HG03457 (cell line): ENCODE results near the gene TLCD2.
"Not testable (repeated sequence)": the region's sequence is repeated elsewhere in the genome, so short reads cannot be mapped to it uniquely, and the experiment has no call there.

ENCODE experiments used
- ATAC-seq: cut with Tn5 transposase; IDR thresholded peaks from one replicate; pipeline ENCODE4 v1.9.1; 2021; ENCODE audit warnings: moderate number of reproducible peaks; ENCODE audit not compliant: unreplicated experiment

TLCD2 gene

DNA sequence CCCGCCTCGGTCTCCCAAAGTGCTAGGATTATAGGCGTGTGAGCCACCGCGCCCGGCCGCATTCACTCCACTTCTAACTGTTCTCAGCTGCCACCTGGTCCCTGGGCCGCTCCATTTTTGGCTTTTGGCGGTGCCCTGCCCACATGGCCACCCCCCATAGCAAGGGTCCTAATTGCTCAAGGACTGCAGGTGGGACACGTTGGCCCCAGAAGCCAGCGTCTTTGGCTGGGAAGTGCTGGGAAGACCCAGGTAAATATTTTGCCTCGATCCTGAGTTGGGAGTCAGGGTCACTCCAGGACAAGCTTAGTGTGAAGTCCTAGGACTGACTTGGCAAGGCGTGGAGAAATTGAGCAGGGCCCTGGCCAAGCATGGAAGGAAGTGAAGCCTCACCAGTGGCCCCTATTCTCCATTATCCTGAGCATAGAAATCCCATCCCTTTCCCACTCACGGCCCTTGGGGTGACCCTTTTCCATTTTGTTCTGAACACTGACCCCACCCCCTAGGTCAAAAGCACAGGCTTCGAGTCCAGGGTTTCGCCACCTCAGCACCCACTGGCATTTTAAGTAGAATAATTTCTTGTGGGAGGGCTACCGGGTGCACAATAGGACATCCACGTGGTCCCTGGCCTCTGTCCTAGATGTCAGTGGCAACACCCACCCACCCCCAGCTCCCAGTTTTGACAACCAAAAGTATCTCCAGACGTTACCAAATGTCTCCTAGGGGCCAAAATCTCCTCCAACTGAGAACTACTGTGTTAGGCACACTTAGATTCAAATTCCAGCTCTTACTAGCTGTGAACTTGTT lies 8.4 kb upstream of the TLCD2 start:
- no peak for ATAC-seq

DNA sequence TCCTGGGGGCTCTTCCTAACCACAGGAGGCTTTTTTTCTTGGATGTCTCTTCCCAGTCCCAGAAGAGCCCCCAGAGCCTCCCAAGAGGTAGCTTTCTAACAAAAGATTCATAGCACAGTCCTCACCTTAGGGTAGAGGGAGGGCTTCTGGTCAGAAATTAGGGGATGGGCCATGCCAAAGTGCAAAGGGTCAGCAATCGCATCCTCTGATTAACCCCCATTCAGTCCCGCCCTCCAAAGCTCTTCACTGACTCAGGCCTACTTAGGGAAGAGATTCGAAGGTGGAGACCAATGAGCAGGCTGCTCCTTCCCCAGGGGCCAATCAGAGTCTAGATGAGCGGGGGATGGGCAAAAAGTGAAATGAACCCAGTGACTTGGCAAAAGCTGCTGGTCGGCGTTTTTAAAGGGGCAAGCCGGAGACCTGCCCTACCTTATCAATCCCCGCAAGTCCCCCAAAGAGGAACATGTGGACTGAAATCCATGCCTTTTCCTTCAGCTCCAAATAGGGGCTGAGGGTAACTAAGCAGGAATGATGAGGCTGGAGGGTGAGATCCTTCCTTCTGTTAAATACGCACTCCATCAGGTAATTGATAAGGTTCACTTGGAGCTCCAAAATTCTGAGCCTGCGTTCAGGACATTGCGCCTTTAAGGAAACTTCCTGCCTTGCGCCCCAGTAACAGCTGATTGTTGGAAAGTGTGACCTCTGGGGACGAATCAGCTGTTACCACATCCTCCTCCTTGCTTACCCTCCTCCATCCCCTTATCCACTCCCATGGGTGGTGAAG lies 6.9 kb upstream of the TLCD2 start:
- ATAC-seq = peak; percentile 32

DNA sequence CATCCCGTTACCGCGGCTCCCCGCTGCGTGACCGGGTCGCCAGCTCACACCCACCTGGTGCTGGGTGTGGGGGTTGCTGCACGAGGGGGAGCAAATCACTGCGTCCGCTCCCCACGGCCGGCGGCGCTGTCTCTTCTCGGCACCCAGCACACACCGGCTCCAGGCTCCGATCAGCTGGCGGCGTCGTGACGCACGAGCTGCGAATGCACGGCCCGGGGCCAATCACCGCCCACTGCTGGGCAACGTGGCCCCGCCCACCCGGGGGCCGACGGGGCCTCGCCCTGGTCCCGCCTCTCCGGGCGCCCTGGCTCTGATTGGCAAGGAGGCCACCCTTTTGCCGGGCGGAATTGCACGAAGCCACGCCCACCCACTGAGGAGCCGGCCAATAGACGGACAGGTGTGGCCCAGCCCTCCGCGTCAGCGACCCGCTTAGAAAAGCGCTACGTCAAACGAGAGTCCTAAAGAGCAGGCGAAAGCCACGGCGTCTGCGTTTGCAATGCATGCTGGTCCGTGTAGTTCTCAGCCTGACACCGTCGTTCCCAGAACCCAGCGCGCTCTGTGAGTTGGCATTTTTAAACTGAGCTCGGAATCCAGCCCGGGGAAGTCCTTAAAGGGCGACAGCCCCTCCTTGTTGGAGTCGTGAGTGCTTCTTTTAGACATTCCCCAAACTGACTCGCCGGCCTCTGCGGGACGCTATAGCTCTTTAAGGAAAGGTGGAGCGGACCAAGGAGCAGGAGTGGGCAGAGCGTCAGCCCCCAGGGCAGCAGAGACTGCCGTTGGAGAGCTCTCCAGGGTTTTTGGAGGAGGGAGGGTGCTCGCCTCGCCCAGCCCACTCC lies 6.1 kb upstream of the TLCD2 start:
- peak; percentile 68 for ATAC-seq

DNA sequence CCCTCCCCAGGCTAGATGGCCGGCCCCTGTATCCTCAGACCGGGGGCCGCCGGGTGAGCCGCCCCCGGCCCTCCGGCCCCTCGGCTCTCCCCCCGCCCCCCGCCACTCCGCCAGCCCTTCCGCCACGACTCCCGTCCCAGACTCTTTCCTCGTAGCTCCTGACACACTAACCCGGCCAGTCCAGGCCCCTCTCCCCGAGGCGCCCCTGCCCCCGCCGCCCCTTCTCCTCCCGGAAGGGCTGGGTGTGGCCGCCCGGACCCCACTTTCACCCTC lies 5.6 kb upstream of the TLCD2 start:
- no peak for ATAC-seq

DNA sequence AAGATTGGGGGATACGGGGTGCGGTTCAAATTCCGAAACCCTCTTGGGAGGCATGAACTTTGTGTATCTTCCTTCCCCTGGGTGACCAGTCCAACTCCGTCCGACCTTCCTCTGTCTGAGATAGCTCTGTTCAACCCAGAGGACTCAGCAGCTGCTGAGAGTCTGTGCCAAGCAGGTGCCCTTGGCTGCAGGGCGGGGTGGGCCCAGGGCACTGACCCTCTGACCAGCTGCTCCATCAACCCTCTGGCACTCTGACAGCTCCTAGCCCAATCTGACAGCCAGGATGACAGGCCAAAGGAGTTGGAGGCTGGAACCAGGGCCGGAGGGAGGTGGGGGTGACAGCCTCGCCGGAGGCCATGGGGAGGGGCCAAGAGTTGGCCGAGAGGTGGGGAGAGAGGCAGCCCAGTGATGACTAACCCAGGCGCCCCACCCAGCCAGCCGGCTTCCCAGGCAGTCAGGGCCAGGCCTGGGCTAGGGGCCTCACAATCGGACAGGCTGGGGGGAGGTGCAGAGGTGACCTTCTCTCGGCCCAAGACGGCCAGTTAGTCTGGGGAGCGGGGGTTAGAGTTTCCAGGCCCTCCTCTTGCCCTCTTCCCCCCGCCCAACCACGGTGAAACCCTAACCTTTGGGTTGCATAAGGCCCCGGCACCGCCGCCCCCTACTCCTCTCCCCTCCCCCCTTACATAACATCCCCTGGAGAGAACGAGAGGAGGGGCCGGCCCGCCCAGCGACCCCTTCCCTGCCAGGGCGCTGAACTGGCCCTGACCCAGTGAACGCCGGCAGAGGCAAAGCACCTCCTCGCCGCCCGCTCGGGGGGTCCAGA lies 5.0 kb upstream of the TLCD2 start:
- ATAC-seq = no peak

- no peak for ATAC-seq
Measured at GRCh38 chr17:1714427-1714979, 4.3 kb upstream of the TLCD2 start.

DNA sequence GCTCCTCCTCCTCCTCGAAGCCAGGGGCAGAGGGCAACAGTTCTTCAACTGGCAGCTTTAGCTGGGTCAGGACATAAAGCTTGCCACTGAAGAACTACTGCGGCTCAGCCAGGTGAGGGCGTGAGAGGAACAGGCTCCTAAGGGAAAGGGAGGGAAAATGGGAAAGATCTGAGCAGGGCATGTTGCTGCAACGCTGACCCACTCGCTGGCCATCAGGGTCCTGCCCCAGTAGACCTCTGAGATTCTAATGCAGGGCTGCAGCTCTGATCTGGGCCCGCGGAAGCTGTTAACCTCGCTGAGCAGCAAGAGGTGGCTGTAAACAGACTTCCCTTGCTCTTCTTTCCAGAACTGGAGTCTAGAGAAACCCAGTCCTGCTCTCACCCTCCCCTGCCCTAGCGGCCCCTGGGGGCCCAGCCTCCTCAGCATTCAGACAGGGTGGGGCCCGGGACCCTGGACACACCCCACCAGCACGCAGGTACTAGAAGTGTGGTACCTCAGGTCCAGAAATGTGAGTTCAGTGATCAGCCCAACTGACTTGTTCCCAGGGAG lies 3.8 kb upstream of the TLCD2 start:
- ATAC-seq = no peak

DNA sequence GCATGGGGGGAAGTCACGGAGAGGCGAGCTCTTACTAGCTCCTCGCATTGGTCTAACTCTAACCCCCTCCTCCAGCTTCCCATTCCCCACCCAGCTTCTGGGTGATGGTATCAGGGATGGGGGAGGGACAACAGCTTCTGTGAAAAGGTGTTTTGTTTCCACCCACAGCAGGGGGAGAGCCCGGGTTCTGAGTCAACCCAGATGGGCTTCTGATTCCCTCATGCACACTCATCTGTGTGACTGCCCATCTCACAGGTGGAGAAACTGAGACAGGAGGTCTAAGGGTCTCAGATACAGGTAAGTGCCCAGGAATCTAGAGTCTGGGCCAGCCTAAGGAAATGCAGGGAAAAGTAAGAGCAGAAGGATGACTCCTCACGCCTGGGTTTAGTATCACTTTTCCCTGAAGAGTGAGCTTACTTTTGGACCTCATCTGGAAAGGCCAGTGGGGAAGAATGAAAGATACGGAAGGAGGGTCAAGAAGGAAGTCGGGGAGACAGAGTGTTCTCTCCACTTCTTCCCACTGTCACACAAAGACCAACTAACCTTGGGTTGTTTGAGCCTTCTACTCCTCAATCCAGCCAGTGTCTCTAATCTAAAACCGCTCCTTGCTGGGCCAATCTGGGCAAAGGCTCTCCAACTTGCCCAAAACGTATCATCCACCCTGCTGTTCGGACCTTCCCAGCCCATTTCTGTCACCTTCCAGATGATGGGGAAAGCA lies 3.1 kb upstream of the TLCD2 start:
- no peak for ATAC-seq

GRCh38 chr17:1712271-1712670 lies 2.1 kb upstream of the TLCD2 start:
- ATAC-seq = no peak

DNA sequence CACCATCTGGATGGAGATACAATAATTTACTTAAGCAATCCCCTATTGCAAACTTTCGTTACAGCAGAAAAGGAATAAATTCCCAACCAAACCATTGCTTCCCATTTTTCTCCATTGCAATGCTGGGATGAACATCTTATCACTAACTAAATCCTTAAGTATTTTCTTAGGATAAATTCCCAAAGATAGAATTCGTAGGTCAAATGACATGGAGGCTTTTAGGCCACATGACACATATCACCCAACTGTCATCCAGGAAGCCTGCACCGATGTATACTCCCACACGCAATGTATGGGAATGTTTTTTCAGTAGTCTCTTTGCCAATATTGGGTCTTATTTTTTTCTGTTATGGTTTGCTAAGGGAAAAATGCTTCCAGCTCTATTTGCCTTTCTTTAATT lies 1.6 kb upstream of the TLCD2 start:
- no peak for ATAC-seq

DNA sequence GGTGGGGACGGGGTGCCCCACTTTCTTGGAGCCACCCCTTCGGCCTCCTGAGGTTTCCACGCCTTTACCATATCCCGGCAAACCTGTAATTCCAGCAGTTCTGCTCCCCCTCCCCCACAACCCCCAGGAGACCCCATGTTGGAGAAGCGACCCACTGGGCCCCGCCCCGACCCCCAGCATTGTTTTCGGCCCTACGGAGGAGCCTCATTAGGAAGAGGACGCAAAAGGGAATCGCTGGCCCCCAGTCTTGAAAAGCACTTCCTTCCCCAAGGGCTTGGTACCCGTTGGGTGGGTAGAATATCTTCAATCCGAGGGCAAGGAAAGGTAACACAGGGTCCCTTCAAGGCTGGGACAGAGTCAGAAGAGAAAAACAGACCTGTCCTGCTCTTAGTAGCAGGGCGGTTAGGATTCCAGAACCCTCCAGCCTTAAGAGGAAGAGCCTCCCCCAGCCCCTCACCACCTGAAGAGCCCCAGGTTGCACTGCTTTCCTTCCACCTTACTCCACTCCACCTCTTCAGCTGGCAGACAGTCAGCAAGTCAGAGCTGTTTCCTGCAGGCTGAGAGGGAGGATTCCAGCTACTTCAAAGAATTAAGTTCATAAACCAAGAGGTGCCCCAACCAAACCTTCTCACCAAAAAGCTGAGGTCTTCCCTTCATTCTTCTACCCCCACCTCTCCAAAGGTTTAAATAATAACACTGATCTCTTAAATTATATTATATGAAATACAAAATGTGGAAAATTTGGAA lies 803 bp upstream of the TLCD2 start:
- no peak for ATAC-seq

DNA sequence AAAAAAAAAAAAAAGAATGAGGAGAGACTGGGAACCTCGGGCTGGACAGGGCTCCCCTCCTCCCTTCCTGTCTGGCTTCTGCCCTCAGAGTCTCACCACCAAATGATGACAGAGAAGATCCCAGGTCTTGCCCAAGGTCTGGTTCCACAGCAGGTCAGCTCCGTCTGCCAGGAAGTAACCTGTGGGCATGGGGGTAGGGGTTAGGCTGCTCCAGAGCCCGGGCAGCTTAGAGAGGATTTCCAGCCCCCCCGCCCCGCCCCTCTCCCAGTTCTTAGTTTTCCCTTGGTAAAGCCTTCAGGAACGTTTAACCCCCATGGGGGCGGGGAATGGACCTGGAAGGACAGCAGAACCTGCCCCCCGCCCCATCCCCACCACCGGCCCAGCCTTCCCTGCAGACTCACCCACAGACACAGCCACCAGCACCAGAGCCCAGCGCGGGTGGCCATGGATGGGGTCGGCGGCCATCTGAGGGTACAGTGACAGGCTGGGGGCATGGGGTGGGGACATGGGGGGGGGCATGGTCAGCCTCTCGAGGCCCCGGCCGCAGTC lies 700 bp downstream of the TLCD2 start:
- ATAC-seq = no peak

DNA sequence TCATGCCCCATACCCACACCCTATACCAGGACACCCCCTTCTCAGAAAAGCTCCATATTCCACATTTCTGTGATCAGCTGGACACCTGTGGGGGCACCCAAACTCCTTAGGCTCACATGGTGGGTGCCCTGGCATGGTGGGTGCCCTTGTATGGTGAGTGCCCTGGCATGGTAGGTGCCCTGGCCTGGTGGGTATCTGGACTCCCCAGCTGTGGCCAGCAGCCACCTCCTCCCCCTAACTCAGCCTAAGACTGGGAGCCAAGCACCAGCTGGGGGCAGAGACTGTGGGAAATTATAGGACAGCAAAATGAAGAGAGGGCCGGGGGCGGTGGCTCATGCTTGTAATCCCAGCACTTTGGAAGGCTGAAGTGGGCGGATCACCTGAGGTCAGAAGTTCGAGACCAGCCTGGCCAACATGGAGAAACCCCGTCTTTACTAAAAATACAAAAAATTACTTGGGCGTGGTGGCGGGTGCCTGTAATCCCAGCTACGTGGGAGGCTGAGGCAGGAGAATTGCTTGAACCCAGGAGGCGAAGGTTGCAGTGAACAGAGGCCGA lies 1.3 kb downstream of the TLCD2 start:
- ATAC-seq = not testable (repeated sequence)

DNA sequence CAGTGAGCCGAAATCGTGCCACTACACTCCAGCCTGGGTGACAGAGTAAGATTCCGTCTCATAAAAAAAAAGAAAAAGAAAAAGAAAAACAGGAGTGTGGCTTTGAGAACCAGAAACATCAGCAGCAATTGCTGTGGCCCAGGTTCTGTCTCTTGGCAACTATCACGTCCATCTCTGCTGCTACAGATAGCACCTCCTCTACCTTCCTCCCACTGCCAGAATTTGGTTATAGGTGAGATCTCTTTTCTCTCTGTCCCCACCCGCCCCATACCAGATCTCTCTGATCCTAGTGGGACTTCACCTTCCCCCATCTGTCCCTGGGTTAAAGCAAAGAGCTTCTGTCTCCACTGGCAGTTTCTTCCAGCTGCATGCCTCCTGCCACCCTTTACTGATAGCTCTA lies 3.1 kb downstream of the TLCD2 start:
- ATAC-seq = no peak

DNA sequence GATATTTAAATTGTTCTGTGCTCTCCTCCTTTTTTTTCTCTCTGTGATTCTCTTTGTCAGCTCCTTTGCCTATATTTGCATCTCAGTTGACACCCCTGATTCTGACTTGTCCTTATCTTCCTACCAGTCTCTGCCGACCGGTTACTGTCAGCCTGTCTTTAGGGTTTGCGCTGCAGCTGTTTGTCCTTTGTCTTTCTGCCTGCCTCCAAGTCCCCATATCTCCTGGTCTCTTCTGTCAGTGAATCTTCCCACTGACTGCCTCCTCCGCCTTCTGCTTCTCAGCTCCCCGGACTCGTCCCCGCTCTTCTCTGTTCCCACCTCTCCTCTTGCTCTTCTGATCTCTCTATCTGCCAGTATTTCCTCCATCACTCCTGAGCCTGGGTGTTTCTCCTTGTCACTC lies 5.2 kb downstream of the TLCD2 start:
- ATAC-seq = no peak

- no peak for ATAC-seq
Measured at GRCh38 chr17:1703063-1703462, 7.1 kb downstream of the TLCD2 start.

DNA sequence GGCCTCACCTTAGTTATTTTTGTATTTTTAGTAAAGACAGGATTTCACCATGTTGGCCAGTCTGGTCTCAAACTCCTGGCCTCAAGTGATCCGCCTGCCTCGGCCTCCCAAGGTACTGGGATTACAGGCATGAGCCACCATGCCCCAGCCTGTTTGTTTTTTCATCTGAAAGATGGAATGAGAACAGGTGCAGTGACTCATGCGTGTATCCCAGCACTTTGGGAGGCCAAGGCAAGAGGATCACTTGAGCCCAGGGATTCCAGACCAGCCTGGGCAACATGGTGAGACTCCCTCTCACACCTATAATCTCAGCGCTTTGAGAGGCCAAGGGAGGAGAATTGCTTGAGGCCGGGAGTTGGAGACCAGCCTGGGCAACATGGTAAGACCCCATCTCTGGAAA lies 10.3 kb downstream of the TLCD2 start:
- ATAC-seq = not testable (repeated sequence)

- no peak for ATAC-seq
Measured at GRCh38 chr17:1697681-1698080, 12.5 kb downstream of the TLCD2 start.
